HepG2 (cell line): Measurements from ENCODE around the gene DELE1. TPM values are rescaled to one million over a fixed set of nuclear protein-coding genes. Genes with fewer than 3 reads are reported as not detected.

Experiments used
- AGO2 ChIP-seq: fragments of 200-400 bp; formaldehyde crosslinking; optimal IDR thresholded peaks from 2 replicates; pipeline ENCODE3; 2017; ENCODE audit warnings: mild to moderate bottlenecking, low read depth, low read length, moderate library complexity
- ARHGAP35 ChIP-seq: sonication (generic); formaldehyde crosslinking; IDR thresholded peaks from 2 replicates; pipeline ENCODE4 v1.9.0; 2022; ENCODE audit warnings: mild to moderate bottlenecking, inconsistent platforms, moderate library complexity, missing genetic modification reagents, borderline replicate concordance
- CENPX ChIP-seq: sonication (generic); formaldehyde crosslinking; IDR thresholded peaks from 2 replicates; pipeline ENCODE4 v1.9.0; 2021; ENCODE audit warnings: mild to moderate bottlenecking, missing genetic modification reagents, moderate library complexity
- FOXO1 ChIP-seq: sonication (generic); formaldehyde crosslinking; IDR thresholded peaks from 2 replicates; pipeline ENCODE4 v1.4.0; 2020; ENCODE audit warnings: missing genetic modification reagents
- GABPB1 ChIP-seq: IDR thresholded peaks from 2 replicates; pipeline ENCODE4 v1.6.1; 2016; ENCODE audit warnings: mild to moderate bottlenecking, missing genetic modification reagents, moderate library complexity, missing compliant biosample characterization
- GMEB1 ChIP-seq: sonication (generic); formaldehyde crosslinking; IDR thresholded peaks from 2 replicates; pipeline ENCODE4 v1.5.1; 2020; ENCODE audit warnings: missing genetic modification reagents, mild to moderate bottlenecking, borderline replicate concordance
- MTF1 ChIP-seq: sonication (generic); formaldehyde crosslinking; IDR thresholded peaks from 2 replicates; pipeline ENCODE4 v1.5.0; 2020; ENCODE audit warnings: missing genetic modification reagents
- MXI1 ChIP-seq: IDR thresholded peaks from 3 replicates; pipeline ENCODE4 v1.6.1; 2012; ENCODE audit warnings: low read depth, low read length, inconsistent platforms, borderline replicate concordance
- PHF8 ChIP-seq: sonication (generic); formaldehyde crosslinking; IDR thresholded peaks from 2 replicates; pipeline ENCODE4 v1.5.0; 2020; ENCODE audit warnings: missing genetic modification reagents
- SALL1 ChIP-seq: sonication (generic); formaldehyde crosslinking; IDR thresholded peaks from 2 replicates; pipeline ENCODE4 v1.8.0; 2022; ENCODE audit warnings: mild to moderate bottlenecking, missing genetic modification reagents
- SNRNP70 ChIP-seq: fragments of 200-400 bp; formaldehyde crosslinking; IDR thresholded peaks from 2 replicates; pipeline ENCODE4 v1.6.1; 2017; ENCODE audit warnings: mild to moderate bottlenecking, low read depth, low read length, moderate library complexity
- SOX13 ChIP-seq, 3 experiments: fragments of 450-650 bp in 1 of 3; sonication (generic) in 1 of 3; formaldehyde crosslinking in 1 of 3; IDR thresholded peaks in 2 of 3; conservative IDR thresholded peaks in 1 of 3; 2 replicates each; pipeline versions ENCODE4 v1.5.0 to v1.6.1; 2016 to 2020; ENCODE audit warnings: antibody characterized with exemption in 1 of 3, mild to moderate bottlenecking in 1 of 3, missing compliant biosample characterization in 1 of 3, missing genetic modification reagents in 1 of 3, moderate library complexity in 1 of 3
- ZC3H4 ChIP-seq: sonication (generic); formaldehyde crosslinking; IDR thresholded peaks from 2 replicates; pipeline ENCODE4 v1.4.0; 2020; ENCODE audit warnings: missing genetic modification reagents, borderline replicate concordance
- ZMYM3 ChIP-seq: sonication (generic); formaldehyde crosslinking; IDR thresholded peaks from 2 replicates; pipeline ENCODE4 v1.5.1; 2020; ENCODE audit warnings: mild to moderate bottlenecking, missing genetic modification reagents
- ZNF577 ChIP-seq: sonication (generic); formaldehyde crosslinking; IDR thresholded peaks from 2 replicates; pipeline ENCODE4 v1.4.0; 2020; ENCODE audit warnings: mild to moderate bottlenecking, low read depth, missing genetic modification reagents, borderline replicate concordance
- polyA plus RNA-seq, 8 experiments: library from polyadenylated mRNA; depleted of rRNA in 3 of 8; stranded (reverse) in 7 of 8; unstranded in 1 of 8; fragments of >200 nt; fragmentation: Illumina TruSeq in 4 of 8; extraction: Trizol in 4 of 8; gene quantifications; 2 replicates each; pipeline versions ENCODE4 v1.2.1 to v1.2.3, GENCODE V29; 2011 to 2016; ENCODE audit warnings: low read depth in 4 of 8, missing spikeins in 1 of 8, mixed read lengths in 1 of 8; ENCODE audit not compliant: insufficient read depth in 1 of 8
- total RNA-seq, 5 experiments: library from RNA; depleted of rRNA; stranded (reverse); fragments of >200 nt; fragmentation: Illumina TruSeq; extraction: Trizol; gene quantifications; 2 replicates each; pipeline ENCODE4 v1.2.3, GENCODE V29; 2016; ENCODE audit warnings: low read depth in 1 of 5
- TF ChIP-seq, protein P1 (sequence below): sonication (generic); formaldehyde crosslinking; IDR thresholded peaks from 2 replicates; pipeline ENCODE4 v1.4.0; 2020; ENCODE audit warnings: mild to moderate bottlenecking, missing genetic modification reagents
- TF ChIP-seq, protein P2 (sequence below): sonication (generic); formaldehyde crosslinking; IDR thresholded peaks from 2 replicates; pipeline ENCODE4 v1.4.0; 2020; ENCODE audit warnings: missing genetic modification reagents, borderline replicate concordance
- TF ChIP-seq, protein P3 (sequence below): sonication (generic); formaldehyde crosslinking; conservative IDR thresholded peaks from 2 replicates; pipeline ENCODE4 v1.4.0; 2020; ENCODE audit warnings: missing genetic modification reagents
- TF ChIP-seq, protein P4 (sequence below): sonication (generic); formaldehyde crosslinking; conservative IDR thresholded peaks from 2 replicates; pipeline ENCODE4 v1.4.0; 2020; ENCODE audit warnings: missing genetic modification reagents

The DELE1 gene
- total and polyA plus RNA-seq, 2 of the 13 experiments (the other 11 are each of a cell fraction or from before 2014, with no cell fraction given): 57.5 to 90.3 TPM

GRCh38 chr5:141883184-141883891 is 40.3 kb upstream of the DELE1 start (continued):
- TF ChIP-seq SOX13 (IDR thresholded peaks at IDR 0.05) (no peak), SOX13 (CRISPR knock-in tag; conservative IDR thresholded peaks at IDR 0.05 in 1 of 2, IDR thresholded peaks at IDR 0.05 in 1 of 2) (no peak), PHF8 (CRISPR knock-in tag) (no peak), MTF1 (CRISPR knock-in tag) (no peak), SNRNP70 (no peak), ZNF577 (CRISPR knock-in tag) (no peak), FOXO1 (CRISPR knock-in tag) (no peak), AGO2 (no peak), ZC3H4 (no peak), ARHGAP35 (CRISPR knock-in tag) (no peak), SALL1 (CRISPR knock-in tag) (peak; percentile 38; the same call in 1 of the 2 replicates), ZMYM3 (CRISPR knock-in tag) (no peak), GMEB1 (CRISPR knock-in tag) (no peak), MXI1 (no peak), CENPX (CRISPR knock-in tag) (no peak), GABPB1 (CRISPR knock-in tag) (no peak; the same call in 1 of the 2 replicates)
- TF ChIP-seq, protein P1, sequence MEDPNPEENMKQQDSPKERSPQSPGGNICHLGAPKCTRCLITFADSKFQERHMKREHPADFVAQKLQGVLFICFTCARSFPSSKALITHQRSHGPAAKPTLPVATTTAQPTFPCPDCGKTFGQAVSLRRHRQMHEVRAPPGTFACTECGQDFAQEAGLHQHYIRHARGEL (CRISPR knock-in tag): no peak
- TF ChIP-seq, protein P2, sequence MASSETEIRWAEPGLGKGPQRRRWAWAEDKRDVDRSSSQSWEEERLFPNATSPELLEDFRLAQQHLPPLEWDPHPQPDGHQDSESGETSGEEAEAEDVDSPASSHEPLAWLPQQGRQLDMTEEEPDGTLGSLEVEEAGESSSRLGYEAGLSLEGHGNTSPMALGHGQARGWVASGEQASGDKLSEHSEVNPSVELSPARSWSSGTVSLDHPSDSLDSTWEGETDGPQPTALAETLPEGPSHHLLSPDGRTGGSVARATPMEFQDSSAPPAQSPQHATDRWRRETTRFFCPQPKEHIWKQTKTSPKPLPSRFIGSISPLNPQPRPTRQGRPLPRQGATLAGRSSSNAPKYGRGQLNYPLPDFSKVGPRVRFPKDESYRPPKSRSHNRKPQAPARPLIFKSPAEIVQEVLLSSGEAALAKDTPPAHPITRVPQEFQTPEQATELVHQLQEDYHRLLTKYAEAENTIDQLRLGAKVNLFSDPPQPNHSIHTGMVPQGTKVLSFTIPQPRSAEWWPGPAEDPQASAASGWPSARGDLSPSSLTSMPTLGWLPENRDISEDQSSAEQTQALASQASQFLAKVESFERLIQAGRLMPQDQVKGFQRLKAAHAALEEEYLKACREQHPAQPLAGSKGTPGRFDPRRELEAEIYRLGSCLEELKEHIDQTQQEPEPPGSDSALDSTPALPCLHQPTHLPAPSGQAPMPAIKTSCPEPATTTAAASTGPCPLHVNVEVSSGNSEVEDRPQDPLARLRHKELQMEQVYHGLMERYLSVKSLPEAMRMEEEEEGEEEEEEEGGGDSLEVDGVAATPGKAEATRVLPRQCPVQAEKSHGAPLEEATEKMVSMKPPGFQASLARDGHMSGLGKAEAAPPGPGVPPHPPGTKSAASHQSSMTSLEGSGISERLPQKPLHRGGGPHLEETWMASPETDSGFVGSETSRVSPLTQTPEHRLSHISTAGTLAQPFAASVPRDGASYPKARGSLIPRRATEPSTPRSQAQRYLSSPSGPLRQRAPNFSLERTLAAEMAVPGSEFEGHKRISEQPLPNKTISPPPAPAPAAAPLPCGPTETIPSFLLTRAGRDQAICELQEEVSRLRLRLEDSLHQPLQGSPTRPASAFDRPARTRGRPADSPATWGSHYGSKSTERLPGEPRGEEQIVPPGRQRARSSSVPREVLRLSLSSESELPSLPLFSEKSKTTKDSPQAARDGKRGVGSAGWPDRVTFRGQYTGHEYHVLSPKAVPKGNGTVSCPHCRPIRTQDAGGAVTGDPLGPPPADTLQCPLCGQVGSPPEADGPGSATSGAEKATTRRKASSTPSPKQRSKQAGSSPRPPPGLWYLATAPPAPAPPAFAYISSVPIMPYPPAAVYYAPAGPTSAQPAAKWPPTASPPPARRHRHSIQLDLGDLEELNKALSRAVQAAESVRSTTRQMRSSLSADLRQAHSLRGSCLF (CRISPR knock-in tag): no peak
- TF ChIP-seq, protein P3, sequence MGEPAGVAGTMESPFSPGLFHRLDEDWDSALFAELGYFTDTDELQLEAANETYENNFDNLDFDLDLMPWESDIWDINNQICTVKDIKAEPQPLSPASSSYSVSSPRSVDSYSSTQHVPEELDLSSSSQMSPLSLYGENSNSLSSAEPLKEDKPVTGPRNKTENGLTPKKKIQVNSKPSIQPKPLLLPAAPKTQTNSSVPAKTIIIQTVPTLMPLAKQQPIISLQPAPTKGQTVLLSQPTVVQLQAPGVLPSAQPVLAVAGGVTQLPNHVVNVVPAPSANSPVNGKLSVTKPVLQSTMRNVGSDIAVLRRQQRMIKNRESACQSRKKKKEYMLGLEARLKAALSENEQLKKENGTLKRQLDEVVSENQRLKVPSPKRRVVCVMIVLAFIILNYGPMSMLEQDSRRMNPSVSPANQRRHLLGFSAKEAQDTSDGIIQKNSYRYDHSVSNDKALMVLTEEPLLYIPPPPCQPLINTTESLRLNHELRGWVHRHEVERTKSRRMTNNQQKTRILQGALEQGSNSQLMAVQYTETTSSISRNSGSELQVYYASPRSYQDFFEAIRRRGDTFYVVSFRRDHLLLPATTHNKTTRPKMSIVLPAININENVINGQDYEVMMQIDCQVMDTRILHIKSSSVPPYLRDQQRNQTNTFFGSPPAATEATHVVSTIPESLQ (CRISPR knock-in tag): no peak
- TF ChIP-seq, protein P4, sequence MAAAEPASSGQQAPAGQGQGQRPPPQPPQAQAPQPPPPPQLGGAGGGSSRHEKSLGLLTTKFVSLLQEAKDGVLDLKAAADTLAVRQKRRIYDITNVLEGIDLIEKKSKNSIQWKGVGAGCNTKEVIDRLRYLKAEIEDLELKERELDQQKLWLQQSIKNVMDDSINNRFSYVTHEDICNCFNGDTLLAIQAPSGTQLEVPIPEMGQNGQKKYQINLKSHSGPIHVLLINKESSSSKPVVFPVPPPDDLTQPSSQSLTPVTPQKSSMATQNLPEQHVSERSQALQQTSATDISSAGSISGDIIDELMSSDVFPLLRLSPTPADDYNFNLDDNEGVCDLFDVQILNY: no peak
